GM18951 (cell line): Measurements from ENCODE around the gene KRT1.

Experiments
- POLR2A ChIP-seq: IDR thresholded peaks from 4 replicates; pipeline ENCODE4 v1.6.1; 2011; ENCODE audit warnings: mild to moderate bottlenecking; ENCODE audit not compliant: insufficient read length, insufficient read depth; ENCODE audit errors: extremely low read depth
- in situ Hi-C: fragments of 300-500 bp; cut with MboI; formaldehyde crosslinking; loops from one replicate; pipeline ENCODE4 v1.12.0; 2022; ENCODE audit warnings: low sequenced_read_pairs, mixed read lengths, inconsistent platforms; ENCODE audit not compliant: unreplicated experiment

KRT1 gene

DNA sequence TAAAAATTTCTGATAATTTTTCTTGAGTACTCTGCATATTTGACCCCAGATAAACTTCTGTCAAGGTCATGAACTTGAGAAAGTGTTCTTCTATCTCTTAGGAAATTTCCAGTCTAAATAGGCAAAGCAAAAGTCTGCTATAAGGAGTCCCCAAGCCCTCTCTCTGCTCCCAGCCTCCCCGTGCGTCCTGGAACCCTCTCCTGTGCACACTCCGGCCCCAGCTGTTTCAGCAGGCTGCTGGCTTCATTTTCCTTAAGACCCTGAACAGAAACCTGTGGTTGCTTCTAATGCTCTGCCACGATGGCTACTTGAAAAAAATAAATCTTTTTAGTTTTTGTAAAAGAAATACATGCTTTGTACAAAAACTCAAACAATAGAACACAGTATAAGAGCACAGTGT lies 42.9 kb downstream of the KRT1 start:
- in situ Hi-C loops: no loop called here

DNA sequence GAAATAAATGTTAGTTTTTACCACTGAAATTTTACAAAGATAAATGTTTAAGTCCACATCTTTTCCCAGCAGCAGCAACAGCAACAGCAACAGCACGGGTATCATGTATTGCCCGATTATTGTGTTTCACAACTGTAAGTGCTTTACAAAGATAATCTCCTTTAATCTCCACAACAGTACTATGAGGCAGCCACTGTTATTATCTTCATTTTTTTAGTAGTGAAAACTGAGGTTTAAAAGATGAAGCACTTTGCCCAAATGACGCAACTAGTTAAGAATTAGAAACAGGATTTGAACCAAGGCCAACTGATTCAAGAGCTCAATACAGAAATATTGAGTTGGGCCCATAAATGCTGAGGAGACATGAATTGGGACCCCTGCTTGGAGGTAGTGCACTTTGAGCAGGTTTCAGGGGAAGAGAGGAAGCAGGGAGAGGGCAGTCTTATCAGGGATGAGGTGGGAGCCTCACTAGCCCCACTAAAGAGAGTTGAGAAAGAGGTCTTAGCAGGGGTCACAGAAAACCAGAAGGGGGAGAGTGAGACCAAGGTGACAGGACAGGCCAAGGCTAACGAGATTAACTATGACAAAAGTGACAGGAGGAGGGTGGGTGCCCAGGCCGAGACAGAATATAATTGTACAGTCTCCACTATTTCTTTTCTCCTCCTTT lies 43.5 kb downstream of the KRT1 start:
- in situ Hi-C loops: no loop called here
- no peak for TF ChIP-seq POLR2A

More for the DNA sequence above, 42.9 kb downstream of the KRT1 start:
- no peak for TF ChIP-seq POLR2A

DNA sequence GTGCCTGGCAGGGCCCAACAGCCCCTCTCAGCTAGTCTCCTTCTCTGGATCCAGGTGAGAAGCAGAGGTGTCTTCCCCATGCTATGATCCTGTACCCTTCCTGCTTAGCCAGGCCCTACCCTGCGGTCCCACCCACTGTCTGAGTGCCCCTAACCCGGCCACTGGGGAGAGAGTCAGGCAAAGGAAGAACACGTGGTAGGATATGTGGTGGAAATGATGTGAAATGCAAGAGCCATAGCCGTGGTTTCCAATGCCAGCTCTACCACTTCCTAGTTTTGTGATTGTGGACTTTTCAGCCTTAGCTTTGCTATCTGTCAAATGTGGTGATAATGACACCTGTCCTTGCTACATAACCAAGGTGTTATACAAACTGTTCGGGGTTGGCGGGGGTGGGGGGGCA lies 44.0 kb downstream of the KRT1 start:
- no peak for TF ChIP-seq POLR2A
- in situ Hi-C loops: no loop called here

DNA sequence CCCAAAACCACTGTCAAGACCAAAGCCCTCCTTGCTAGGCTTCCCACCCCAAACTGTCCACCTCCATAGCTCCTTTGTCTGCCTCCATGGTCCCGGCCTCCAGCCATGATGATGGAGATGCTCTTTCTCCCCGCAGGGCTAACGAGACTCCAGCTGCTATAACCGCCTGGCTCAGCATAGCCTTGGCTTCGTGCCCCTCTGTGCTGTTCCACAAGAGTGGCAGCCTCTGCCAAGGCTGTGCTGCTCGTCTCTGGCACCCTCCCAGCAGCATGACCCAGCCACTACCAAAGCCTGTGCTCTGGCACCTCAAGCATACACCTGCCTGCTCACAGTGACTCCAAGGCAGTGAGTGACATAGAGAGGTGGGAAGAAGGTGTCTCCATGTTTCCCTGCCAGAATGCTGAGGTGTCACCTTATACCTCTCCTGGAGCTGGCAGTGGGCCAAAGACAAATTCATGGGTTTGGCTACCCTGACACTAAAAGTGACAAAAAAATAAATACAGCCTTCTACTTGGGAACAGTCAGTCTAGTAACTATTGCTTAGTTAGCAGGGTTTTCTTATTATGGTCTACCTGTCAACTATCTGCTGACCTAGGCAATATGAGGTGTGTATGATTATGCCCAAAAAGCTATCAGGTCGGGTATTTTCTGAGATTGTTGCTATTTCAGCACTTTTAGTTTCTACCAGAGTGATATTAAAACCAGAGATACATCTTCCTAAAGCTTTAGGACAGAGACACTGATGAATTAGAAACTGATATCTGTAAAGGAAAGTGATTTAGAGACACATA lies 45.7 kb downstream of the KRT1 start:
- in situ Hi-C loops: no loop called here
- no peak for TF ChIP-seq POLR2A

DNA sequence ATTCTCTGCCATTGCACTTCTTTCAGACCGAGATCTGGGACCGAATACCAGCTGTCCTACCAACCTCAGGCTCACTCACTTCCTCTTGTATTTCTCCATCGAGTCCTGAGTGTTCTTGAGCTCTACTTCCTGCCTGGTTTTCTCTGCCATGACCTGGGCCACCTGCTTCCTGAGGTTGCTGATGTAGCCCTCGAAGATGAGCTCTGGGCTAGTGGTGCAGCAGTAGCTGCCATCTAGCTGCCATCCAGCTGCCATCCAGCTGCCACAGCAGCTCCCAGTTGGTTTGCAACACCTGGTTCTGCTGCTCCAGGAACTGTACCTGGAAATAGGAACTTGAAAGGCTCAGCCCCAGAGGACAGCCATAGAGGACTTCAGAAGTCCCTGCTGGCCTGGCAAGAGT lies 46.8 kb downstream of the KRT1 start:
- in situ Hi-C loops: no loop called here
- no peak for TF ChIP-seq POLR2A

DNA sequence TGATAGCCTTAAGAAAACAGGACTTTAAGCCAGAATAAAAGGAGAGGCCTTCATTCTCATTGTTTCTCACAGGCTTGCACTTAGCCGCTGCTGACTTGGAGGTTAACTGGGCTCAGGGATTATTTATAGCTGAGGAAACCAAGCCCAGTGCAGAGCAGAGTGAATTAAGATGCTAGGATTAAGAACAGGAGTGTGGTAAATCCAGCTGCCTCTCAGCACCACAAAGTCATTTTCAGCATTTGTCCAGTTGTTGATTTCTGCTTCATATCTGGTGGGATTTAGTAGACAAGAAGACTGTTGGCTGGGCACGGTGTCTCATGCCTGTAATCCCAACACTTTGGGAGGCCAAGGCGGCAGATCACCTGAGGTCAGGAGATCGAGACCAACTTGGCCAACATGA lies 47.6 kb downstream of the KRT1 start:
- in situ Hi-C loops: no loop called here
- no peak for TF ChIP-seq POLR2A

DNA sequence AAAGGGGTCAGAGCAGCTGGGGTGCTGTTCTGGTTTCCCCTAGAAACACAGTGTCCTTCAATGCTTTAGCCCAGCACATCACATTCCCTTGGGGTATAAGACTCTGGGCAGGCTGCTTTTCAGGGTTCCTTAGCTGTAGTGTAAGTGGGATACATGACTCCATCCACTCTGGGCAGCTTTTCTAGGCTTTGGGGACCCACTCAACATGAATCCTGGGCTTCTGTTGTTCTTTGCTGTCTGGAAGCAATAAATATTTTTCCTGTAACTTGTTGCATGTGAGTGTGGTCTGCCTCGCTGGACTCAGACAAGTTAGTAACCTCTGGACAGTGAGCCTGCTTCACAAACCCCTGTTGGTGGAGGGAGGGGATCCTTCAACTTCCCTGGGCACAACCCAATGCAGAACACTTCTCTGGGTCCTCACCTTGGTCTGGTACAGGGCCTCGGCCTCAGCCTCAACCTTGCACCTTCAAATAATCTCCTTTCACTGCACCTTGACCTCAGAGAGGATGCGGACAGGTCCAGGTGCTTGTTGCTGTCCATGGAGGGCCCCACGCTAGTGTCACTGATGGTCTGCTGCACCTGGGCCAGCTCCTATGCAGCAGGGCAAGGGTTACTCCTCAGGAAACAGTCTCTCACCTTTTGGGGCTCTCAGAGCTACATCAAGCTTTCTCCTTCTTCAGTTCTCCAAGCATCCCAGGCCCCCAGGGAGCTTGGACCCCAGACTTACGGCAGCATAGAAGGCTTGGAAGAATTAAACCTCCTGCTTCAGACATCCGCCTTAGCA lies 48.3 kb downstream of the KRT1 start:
- in situ Hi-C loops: no loop called here
- no peak for TF ChIP-seq POLR2A

DNA sequence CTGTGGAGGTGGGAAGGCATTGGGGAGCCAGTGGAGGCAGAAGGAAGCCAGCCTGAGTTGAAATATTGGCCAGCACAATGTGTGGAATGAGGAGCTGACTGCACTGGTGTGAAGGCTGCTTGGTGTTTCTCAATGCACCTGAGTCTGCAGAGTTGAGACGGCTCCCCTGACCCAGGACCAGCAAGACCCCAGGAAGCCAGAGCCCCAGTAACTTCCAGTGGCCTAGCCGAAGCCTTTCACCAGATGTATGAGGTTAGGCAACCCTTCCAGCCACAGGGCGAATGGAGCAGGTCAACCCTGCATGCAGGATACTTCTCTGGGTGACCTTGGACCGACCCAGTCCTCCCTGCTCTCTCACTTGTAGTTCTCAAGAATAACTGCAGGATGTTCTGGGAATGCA lies 48.9 kb downstream of the KRT1 start:
- in situ Hi-C loops: no loop called here
- TF ChIP-seq POLR2A: no peak

DNA sequence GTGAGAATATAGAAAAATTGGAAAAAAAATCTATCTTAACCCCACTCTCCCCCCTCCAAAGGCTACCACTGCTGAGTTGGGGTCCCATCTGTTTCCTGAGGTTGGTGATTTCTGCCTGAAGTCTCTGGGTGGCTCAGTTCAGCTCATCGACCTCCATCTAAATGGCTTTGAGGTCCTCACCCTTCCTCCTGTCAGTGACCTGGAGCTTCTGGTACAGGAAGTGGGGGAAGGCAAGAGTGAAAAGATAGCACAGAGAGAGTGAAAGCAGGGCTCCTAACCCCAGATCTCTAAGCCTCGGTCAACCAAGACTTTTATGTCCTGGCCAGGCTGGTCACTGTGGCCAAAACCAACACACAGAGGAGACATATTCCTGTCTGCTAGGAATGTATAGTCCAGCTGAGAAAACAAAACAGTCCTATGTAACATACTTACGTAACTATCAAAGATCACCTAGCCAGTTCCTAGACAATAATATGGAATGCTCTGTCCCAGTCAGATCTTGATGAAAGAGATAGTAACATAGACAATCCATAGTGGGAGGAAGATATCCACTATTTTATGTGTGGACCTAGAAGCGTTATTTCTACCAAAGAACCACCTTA lies 49.5 kb downstream of the KRT1 start:
- TF ChIP-seq POLR2A: no peak
- in situ Hi-C loops: no loop called here

DNA sequence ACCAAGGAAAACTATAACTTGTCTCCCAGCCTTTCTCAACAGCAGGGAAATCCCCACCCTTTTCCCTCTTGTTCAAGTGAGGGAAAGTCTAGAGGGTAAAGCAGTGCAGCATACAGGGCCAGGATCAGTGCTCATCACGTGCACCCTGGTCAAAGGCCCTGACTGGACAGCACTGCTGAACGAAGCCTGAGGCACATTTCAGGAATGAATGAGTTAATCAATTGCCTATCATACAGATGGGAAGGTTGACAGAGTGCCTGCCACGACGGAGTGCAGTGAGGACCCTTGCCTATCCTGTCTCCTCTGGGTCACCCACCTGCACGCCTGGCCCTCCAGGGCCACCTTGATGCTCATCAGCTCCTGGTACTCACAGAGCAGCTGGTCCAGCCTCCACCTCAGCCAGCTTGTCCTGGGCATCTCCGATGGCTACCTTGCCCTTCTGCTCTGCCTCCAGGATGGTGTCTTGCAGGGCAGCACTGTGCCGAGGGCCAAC lies 50.2 kb downstream of the KRT1 start:
- in situ Hi-C loops: no loop called here
- no peak for TF ChIP-seq POLR2A

DNA sequence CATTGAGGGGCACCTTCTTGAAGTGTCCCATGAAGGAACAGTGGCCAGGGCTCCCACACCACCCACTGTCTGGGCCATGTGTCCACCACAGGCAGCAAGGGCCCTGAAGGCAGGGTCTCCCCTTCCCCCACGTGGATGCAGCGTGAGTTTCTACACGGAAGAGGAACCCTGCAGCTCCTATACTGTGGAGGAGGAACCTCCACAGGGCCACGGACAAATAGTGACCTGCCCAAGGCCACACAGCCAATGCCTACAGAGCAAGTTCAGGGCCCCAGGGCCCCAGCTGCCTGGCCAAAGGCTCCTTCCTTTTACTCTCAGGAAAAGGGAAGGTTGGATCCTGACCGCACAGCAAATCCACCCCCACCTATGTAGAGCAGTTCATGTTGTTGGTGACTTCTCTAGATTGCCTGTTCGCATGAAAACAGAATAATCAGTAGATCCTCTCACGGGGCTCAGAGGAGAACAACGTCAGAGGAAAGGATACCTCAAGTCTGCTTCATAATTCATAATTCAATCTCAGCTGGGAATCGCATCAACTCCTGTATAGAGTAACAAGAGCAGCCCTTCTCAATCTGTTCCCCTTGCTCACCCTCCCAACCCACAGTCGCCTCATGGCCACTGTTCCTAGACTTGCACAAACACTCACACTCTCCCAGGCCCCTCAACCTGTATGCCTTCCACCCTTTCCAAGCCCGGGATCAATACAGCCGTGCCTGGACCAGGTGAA lies 50.8 kb downstream of the KRT1 start:
- no peak for TF ChIP-seq POLR2A
- in situ Hi-C loops: no loop called here

DNA sequence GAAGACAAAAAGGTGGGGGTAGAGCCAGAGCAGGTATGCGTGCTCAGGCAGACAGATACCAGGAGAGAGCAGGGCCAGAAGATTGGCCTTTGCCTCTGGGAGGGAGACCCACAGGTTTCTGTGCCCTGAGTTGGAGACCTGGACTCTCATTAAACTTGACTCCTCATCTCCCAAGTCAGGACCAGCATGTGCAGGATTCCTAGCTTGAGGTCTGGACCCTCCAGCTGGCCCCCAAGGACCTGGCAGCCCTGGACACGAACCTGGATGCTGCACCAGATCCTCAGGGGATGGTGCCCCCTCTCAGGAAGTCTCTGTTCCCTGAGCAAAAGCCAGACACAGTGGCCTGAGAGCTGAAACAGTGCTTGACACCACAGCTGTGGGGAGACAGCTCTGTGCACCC lies 51.4 kb downstream of the KRT1 start:
- no peak for TF ChIP-seq POLR2A
- in situ Hi-C loops: no loop called here
